Heart left ventricle (tissue), 16 donors: ENCODE results near the gene PQBP1. TPM values are rescaled to one million over a fixed set of nuclear protein-coding genes. Genes with fewer than 3 reads are reported as not detected.
A peak's percentile ranks its signal among the peaks of the same experiment; 100 is the strongest.

Experiments used
- ATAC-seq, 4 donors: fragments of 200-7000 bp; cut with Tn5 transposase; one replicate each; pipeline ENCODE4 v1.9.1; 2020 to 2022; ENCODE audit warnings: moderate library complexity in 4 of 4, mild to moderate bottlenecking in 3 of 4, moderate number of reproducible peaks in 1 of 4
- DNase-seq, 5 donors: peaks; one replicate each; pipeline ENCODE4 v3.0.0-alpha.2; 2020
- H3K27ac ChIP-seq, 12 donors: fragments of 200-600 bp; sonication (generic) in 4 of 12; one replicate each; pipeline versions ENCODE4 v1.5.0 to v1.8.0; 2016 to 2022; ENCODE audit warnings: mild to moderate bottlenecking in 2 of 12
- H3K27me3 ChIP-seq, 9 donors: fragments of 200-600 bp; sonication (generic) in 2 of 9; one replicate each; pipeline versions ENCODE4 v1.5.1 to v1.8.0; 2016 to 2022; ENCODE audit warnings: mild to moderate bottlenecking in 3 of 9
- H3K36me3 ChIP-seq, 9 donors: fragments of 200-600 bp; sonication (generic) in 2 of 9; one replicate each; pipeline versions ENCODE4 v1.5.0 to v1.8.0; 2018 to 2022; ENCODE audit warnings: mild to moderate bottlenecking in 2 of 9
- H3K4me1 ChIP-seq, 12 donors: fragments of 200-600 bp; sonication (generic) in 4 of 12; one replicate each; pipeline versions ENCODE4 v1.5.0 to v1.8.0; 2016 to 2022; ENCODE audit warnings: mild to moderate bottlenecking in 3 of 12
- H3K4me3 ChIP-seq, 12 donors: fragments of 200-600 bp; sonication (generic) in 4 of 12; one replicate each; pipeline versions ENCODE4 v1.5.0 to v1.8.0; 2017 to 2022; ENCODE audit warnings: mild to moderate bottlenecking in 9 of 12, moderate library complexity in 4 of 12
- H3K9me3 ChIP-seq, 12 donors: fragments of 200-600 bp; sonication (generic) in 4 of 12; one replicate each; pipeline versions ENCODE4 v1.5.0 to v1.8.0; 2016 to 2022; ENCODE audit warnings: mild to moderate bottlenecking in 1 of 12
- POLR2A ChIP-seq, 2 donors: fragments of 450-650 bp; IDR thresholded peaks; one replicate each; pipeline ENCODE4 v1.6.1; 2017; ENCODE audit warnings: antibody characterized with exemption in 2 of 2, mild to moderate bottlenecking in 2 of 2, moderate library complexity in 2 of 2
- WGBS, 4 donors: extraction: QIAGEN DNeasy Blood & Tissue Kit in 2 of 4; methylation state at CpG; one replicate each; pipeline versions ENCODE4 v1.1.5 to v1.1.7; 2013 to 2018; 5-methylcytosine and 5-hydroxymethylcytosine counted together
- intact Hi-C, 10 donors: fragments of 100-400 bp; cut with DNase I; formaldehyde crosslinking; loops; one replicate each; pipeline versions ENCODE4 v1.11.1 to v1.14.2; 2022
- polyA plus RNA-seq, 2 donors: library from polyadenylated mRNA; stranded (reverse); fragments of 200-250 nt; gene quantifications; one replicate each; pipeline ENCODE4 v1.2.3, GENCODE V29; 2013
- total RNA-seq, 9 donors: library from RNA; depleted of rRNA in 2 of 9; stranded (reverse); fragments of >200 nt in 2 of 9; fragmentation: NEBNext Ultra II Directional in 3 of 9; extraction: Animal tissue kit (Norgen Biotek cat#: 25700) in 3 of 9; gene quantifications; one replicate each; pipeline versions ENCODE4 v1.1.0 to v1.2.4, GENCODE V29; 2016 to 2023
- TF ChIP-seq, protein P1 (sequence below), 12 donors: fragments of 200-600 bp; sonication (generic) in 4 of 12; IDR thresholded peaks; one replicate each; pipeline versions ENCODE4 v1.5.0 to v1.8.0; 2018 to 2022; ENCODE audit warnings: antibody characterized with exemption in 12 of 12, mild to moderate bottlenecking in 5 of 12
- donor health status: ischemic (EF 13 %, LVEDD 7.1; RV severe dilation, severe dysfunction).
- donor health status: healthy with polysubstance abuse.
- donor health status: DM: no; HTN: yes; CAD: no.
- donor health status: DM: no; HTN: no; CAD: no.
- donor health status: ischemic (EF 25% LVEDD 6.9; RV normal size, moderate dysfunction).
- donor health status: ischemic (EF 25% LVEDD 5.7; RV mildly dilated, moderate dysfunction).
- donor health status: healthy.
- donor health status: DM: yes; HTN: yes; CAD: no.
- donor health status: ischemic (EF 35%, LVEDD 5.7; RV mildly dilated, moderate dysfunction).
- donor health status: nonischemic (EF 11% LVEDD 7.7; RV severe dilation, severe dysfunction).
- donor health status: DM: yes; HTN: yes; CAD: no.
- donor health status: PGD.
- donor health status: ischemic (EF 29% LVEDD 5.4; RV normal size, mild dysfunction).
- donor health status: nonischemic (EF 23%, LVEDD 6.1; RV moderate dilation, normal function).

The PQBP1 gene
- total and polyA plus RNA-seq, 11 donors, result 45.3 to 99.0 (median 53.2) TPM

DNA sequence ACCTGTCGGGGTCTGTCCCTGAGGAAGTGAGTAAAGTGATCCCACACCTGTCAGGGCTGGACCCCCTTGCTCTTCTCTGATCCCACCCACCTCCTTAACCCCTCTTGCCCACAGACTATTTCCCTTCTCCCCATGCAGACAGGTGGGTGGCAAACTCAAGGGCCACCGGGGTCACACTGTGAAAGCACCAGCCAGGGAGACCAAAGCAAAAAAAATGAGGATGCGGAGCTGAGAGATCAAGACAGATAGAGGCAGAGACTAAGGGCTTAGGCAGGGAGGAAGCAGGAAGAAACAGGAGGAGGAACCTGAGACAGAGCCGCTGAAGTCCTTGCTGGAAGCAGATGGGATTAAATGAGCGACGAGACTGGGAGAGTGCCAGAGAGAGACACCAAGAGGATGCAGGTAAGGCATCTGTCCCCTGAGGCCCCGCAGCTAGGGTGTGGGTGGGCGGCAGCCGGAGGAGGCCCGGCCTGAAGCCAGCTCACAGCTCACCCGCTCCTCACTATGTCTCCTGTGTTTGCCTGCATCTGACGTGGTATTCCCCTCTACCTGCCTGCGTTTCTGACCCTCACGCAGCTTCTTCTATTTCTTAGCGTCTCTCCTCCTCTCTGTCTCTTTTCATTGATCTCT is 7.3 kb upstream of the PQBP1 start:
- peaks cover 0 to 18% (median 4%) of the 10 kb centered on the region in 9 donors for H3K36me3 ChIP-seq
- TF ChIP-seq, protein P1, sequence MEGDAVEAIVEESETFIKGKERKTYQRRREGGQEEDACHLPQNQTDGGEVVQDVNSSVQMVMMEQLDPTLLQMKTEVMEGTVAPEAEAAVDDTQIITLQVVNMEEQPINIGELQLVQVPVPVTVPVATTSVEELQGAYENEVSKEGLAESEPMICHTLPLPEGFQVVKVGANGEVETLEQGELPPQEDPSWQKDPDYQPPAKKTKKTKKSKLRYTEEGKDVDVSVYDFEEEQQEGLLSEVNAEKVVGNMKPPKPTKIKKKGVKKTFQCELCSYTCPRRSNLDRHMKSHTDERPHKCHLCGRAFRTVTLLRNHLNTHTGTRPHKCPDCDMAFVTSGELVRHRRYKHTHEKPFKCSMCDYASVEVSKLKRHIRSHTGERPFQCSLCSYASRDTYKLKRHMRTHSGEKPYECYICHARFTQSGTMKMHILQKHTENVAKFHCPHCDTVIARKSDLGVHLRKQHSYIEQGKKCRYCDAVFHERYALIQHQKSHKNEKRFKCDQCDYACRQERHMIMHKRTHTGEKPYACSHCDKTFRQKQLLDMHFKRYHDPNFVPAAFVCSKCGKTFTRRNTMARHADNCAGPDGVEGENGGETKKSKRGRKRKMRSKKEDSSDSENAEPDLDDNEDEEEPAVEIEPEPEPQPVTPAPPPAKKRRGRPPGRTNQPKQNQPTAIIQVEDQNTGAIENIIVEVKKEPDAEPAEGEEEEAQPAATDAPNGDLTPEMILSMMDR (IDR thresholded peaks at IDR 0.05), result no peak
- no peak for TF ChIP-seq POLR2A (IDR thresholded peaks at IDR 0.05)
- peak overlapping the region in 4 of 12 donors; percentile 42 to 83 (median 58) for H3K27ac ChIP-seq
- no peaks in the 10 kb centered on the region for H3K9me3 ChIP-seq
- no peak for DNase-seq
- peak overlapping the region in 9 of 12 donors; percentile 60 to 82 (median 66) for H3K4me3 ChIP-seq
- peaks cover 0 to 9% (median 2%) of the 10 kb centered on the region in 12 donors for H3K4me1 ChIP-seq
- H3K27me3 ChIP-seq, result no peaks in the 10 kb centered on the region
- WGBS, 4 donors, result 32 to 61% (median 46%) methylated on average over 15 of the region's 15 CpGs
- intact Hi-C loops, result loop anchor here in 6 of 10 donors (5.0 to 10.0 kb wide), 4 partner anchors 86 to 196 kb away; partner anchors contain the start of genes HDAC6 (in 5 of the 6) and SUV39H1 (in 1 of the 6)
- no peak for ATAC-seq

DNA sequence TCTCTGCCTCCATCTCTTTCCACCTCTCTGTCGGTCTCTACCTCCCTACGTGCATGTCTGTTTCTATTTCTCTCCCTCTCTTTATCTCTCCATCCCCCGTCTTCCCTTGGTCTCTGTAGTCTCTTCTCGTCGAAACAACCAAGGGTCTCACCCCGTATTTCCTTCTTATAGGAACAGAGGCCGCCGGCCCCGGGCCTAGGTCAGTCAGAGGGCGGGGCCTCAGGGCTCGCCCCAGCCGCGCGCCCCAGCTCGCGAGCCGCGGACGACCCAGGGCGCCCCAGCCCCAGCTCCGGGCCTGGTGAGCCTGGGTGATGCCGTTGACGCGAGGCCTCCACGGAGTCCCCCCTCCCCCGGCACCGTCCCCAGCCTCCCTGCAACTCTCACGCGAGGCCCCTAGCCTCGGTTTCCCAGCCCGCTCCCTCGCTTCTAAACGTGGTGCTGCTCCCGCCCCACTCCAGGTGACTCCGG is 6.8 kb upstream of the PQBP1 start:
- no peak for TF ChIP-seq POLR2A (IDR thresholded peaks at IDR 0.05)
- TF ChIP-seq, protein P1 (IDR thresholded peaks at IDR 0.05), result no peak
- H3K9me3 ChIP-seq, result no peaks in the 10 kb centered on the region
- ATAC-seq, result peak in 2 of 4 donors; percentile 46 to 50
- 1 to 47% (median 23%) methylated on average over 34 to 35 of the region's 35 CpGs for WGBS, 4 donors
- no peak for DNase-seq
- peak overlapping the region in 11 of 12 donors; percentile 19 to 83 (median 53) for H3K27ac ChIP-seq
- peaks cover 0 to 9% (median 2%) of the 10 kb centered on the region in 12 donors for H3K4me1 ChIP-seq
- peak overlapping the region; percentile 17 to 82 (median 65) for H3K4me3 ChIP-seq
- intact Hi-C loops, result loop anchor here in 6 of 10 donors (5.0 to 10.0 kb wide), 4 partner anchors 86 to 196 kb away; partner anchors contain the start of genes HDAC6 (in 5 of the 6) and SUV39H1 (in 1 of the 6)
- H3K36me3 ChIP-seq, result peaks cover 0 to 18% (median 4%) of the 10 kb centered on the region in 9 donors
- H3K27me3 ChIP-seq, result no peaks in the 10 kb centered on the region

DNA sequence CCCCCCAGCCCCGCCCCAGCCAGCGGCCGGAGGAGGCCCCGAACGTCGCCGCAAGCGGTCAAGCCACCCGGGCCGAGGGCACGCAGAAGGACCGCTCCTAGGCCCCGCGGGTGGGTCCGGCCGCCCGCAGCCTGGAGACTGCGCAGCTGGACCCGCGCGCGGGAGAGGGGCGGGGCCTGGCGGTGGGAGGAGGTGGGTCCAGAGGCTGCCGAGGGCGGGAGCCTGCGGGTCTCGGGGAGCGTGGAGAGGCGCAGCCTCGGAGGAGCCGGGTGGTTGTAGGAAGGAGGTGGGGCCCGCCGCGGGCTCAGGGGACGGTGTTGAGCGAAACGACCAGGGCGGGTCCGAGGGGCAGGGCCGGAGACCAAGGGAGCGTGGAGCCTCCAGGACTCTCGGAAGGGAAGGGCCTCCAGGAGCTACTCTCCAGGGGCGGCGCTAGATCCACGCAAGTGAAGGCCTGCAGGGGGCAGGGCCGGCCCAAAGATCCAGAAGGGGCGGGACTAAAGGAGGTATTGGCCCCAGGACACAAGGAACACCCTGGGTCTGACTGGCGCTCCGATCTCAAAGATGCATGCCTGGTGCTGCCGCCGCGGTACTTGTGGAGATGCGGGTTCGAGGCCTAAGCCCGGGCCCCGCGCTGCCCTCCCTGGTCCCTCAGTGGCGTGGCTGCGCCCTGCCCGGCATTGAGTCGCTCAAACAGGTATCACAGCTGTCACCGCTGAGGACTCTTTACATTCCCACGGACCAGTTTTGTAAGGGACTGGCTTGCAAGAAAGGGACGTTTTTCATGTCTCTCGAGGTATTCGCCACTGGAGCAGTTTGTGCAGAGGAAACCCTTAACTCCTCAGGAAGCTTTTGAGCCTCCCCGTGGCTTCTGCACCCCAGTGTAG is 6.1 kb upstream of the PQBP1 start:
- peak; percentile 81 to 91 (median 87) for DNase-seq
- Histone ChIP-seq H3K4me3 (peak overlapping the region; percentile 17 to 82 (median 65)), H3K27me3 (no peaks in the 10 kb centered on the region), H3K27ac (peak overlapping the region in 11 of 12 donors; percentile 19 to 83 (median 53)), H3K4me1 (peaks cover 0 to 12% (median 5%) of the 10 kb centered on the region in 12 donors), H3K9me3 (no peaks in the 10 kb centered on the region), H3K36me3 (peaks cover 0 to 18% (median 4%) of the 10 kb centered on the region in 9 donors)
- WGBS, 4 donors, result 2 to 52% (median 22%) methylated on average over 53 to 68 of the region's 68 CpGs
- intact Hi-C loops, result loop anchor here in 6 of 10 donors (5.0 to 10.0 kb wide), 4 partner anchors 87 to 197 kb away; partner anchors contain the start of genes HDAC6 (in 5 of the 6) and SUV39H1 (in 1 of the 6)
- peak in 1 of 2 donors; percentile 40 for TF ChIP-seq POLR2A (IDR thresholded peaks at IDR 0.05)
- TF ChIP-seq, protein P1 (IDR thresholded peaks at IDR 0.05), result peak; percentile 26 to 70 (median 49)
- peak; percentile 90 to 97 (median 94) for ATAC-seq
